ENCODE measurements around the gene ZNF207.
"Not testable (repeated sequence)": the region's sequence is repeated elsewhere in the genome, so short reads cannot be mapped to it uniquely, and the experiment has no call there.

ZNF207 gene

DNA sequence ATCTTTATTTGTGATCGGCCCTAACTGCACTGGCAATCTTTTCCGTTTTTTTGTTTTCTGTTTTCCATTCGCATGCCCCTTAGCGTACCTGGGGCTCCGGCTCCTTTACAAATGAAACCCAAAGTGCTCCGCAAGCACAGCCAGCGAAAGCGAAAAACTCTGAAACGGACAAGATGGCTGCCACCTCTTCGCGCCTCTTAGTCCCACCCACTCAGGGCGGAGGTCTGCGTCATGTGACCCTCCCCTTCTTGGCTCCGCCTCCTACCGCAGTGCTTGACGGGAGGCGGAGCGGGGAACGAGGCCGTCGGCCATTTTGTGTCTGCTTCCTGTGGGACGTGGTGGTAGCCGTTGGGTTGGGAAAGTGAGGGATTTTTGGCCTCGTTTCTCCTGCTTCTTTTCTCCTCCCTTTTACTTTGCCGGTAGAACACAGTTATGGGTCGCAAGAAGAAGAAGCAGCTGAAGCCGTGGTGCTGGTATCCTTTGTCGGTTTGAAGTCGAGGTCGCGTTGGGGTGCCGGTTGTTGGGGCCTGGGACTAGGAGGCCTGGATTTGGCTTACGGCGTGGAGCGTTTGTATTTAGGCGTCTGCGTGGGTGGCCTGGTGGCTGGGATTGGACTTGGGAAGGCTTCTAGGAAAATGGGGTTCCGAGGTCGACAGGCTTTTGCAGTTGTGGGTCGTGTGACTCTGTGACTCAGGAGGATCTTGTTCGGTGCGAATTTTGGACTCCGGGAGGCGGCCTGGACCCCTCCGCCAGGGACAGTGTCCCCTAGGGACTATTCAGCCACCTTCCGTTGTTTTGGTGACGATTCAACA is at the start of gene ZNF207:
TSS of gene ZNF207 (plus strand) at position 304 of the 812 bp plus-strand sequence. CDS start at position 433, 129 bp downstream.
- H3K4me3 Mint-ChIP-seq: peak within 1 kb of the TSS; percentile 100
- no peaks in the 10 kb centered on the region for H3K27me3 Mint-ChIP-seq
- no peaks in the 10 kb centered on the region for H3K9me3 Mint-ChIP-seq (ENCODE audit: low read depth)
- H3K27ac Mint-ChIP-seq: peak within 1 kb of the TSS; percentile 99
- peaks cover 6% of the 10 kb centered on the region for H3K36me3 Mint-ChIP-seq
- H3K4me1 Mint-ChIP-seq (ENCODE audit: low read depth): peaks cover 35% of the 10 kb centered on the region

DNA sequence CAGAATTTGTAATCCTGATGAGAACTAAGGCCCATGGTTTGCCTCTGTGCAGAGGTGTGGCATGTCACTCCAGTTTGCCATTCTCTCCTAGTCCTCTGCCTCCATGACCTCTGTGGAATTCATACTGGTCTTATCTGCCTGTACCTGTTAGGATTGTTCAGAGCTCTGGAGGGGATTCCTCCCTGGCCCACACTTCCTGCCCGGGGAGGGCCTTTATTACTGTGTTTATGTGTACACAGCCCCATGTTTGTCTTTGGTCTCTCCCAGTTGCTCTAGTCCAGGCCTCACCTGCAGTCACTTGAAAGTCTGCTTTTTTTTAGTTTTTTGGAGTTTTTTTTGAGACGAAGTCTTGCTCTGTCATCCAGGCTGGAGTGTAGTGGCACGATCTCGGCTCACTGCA is 47.9 kb upstream of the ZNF207 start:
- no peak overlapping the region for H3K27ac Mint-ChIP-seq
- no peaks in the 10 kb centered on the region for H3K36me3 Mint-ChIP-seq
- H3K27me3 Mint-ChIP-seq: no peaks in the 10 kb centered on the region
- no peaks in the 10 kb centered on the region for H3K9me3 Mint-ChIP-seq (ENCODE audit: low read depth)
- H3K4me1 Mint-ChIP-seq (ENCODE audit: low read depth): no peaks in the 10 kb centered on the region
- no peak overlapping the region for H3K4me3 Mint-ChIP-seq

DNA sequence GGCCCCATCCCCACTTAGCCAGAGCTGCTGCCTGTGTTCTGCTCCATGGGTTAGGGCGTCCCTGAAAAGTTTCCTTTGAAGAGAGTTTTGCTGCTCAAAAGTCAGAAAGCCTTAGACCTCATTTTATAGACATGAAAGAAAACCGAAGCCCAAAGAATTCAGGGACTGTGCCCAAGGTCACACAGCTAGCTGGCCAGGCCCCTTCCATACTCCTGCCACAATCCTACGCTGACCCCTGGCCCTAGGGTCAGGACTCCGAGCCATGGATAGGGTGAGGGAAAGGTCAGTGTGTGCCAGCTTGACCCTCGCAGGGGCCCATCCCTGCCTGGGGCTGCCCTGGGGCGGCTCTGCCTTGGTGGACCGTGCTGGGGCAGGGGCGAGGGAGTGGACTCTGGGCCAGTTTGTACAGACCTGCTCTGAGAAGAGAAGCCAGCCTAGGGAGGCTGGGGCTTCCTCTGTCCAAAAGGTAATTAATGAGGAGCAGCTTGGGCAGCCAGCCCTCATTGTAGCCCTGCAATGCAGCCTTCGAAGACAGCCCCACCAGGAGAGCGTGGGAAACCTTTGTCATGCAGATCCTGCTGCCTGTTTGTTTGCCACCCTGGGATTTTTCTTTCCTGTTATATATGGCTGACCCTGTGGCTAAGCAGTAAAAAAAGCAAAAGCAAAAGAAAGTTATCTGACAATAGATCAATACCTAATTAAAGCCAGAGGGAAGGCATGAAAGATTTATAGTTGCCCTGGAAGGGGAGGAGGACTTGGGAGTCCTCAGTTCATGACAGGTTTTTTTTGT is 46.9 kb upstream of the ZNF207 start:
- Mint-ChIP-seq H3K27me3 (no peaks in the 10 kb centered on the region), H3K27ac (no peak overlapping the region), H3K9me3 (ENCODE audit: low read depth) (no peaks in the 10 kb centered on the region), H3K36me3 (no peaks in the 10 kb centered on the region), H3K4me3 (no peak overlapping the region), H3K4me1 (ENCODE audit: low read depth) (no peaks in the 10 kb centered on the region)

DNA sequence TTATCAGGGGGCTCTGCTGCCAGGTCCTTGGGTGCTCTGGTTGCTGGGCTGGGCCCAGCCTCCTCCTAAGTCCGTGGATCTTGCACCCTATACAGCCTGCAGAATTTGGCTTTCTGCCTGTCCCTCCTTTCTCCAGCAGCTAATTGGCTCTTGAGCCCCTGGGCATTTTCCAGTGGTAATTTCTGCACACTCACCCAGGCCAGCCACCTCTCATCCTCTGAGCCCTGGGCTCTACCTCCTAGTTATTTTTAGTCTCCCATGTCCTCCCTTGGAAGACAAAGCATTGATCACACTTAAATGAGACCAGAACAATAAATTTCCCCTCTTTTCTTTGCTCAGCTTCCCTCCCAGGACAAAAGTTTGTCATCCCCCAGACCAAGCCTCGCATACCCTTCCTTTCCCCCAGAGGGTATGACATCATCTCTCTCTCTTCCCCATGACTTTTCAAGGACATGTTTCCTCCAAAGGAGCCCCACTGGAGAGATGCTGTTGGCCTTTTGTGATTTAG is 46.1 kb upstream of the ZNF207 start:
- Mint-ChIP-seq H3K9me3 (ENCODE audit: low read depth) (no peaks in the 10 kb centered on the region), H3K4me3 (no peak overlapping the region), H3K36me3 (no peaks in the 10 kb centered on the region), H3K27me3 (no peaks in the 10 kb centered on the region), H3K4me1 (ENCODE audit: low read depth) (no peaks in the 10 kb centered on the region), H3K27ac (no peak overlapping the region)

DNA sequence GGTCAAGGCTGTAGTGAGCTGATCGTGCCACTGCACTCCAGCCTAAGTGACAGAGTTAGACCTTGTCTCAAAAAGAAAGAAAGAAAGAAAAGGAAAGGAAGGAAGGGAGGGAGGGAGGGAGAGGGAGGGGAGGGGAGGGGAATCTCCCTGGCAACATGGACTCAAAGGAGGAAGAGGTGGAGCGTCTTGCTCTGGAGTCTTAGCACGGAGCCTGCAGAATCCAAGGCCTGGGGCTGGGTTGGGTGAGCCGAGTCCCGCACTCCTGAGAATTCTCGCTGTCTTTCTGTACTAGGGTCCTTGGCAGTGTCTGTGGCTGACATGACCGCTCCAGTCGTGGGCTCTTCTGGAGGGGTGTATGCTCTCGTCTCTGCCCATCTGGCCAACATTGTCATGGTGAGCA is 44.9 kb upstream of the ZNF207 start:
- no peak overlapping the region for H3K27ac Mint-ChIP-seq
- H3K4me1 Mint-ChIP-seq (ENCODE audit: low read depth): no peaks in the 10 kb centered on the region
- H3K9me3 Mint-ChIP-seq (ENCODE audit: low read depth): no peaks in the 10 kb centered on the region
- H3K36me3 Mint-ChIP-seq: no peaks in the 10 kb centered on the region
- H3K27me3 Mint-ChIP-seq: no peaks in the 10 kb centered on the region
- H3K4me3 Mint-ChIP-seq: no peak overlapping the region

DNA sequence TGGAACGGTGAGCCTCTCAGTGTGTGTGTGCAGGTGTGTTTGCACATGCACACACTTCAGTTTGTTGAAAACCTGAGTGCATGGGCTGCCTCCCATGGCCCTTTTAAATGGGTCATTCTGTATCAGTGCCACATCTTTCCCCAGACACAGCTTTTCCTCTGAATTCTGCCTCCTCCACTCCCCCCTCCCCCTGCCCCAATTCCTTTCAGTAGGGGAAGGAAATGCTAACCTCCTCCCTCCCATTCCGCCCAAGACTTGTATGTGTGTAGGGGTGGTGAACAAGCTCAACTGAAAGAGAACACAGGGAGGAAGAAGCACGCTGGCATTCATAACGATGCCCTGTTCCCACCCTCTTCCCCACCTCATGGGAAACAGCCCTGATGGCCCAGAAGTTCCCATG is 42.3 kb upstream of the ZNF207 start:
- Mint-ChIP-seq H3K4me1 (ENCODE audit: low read depth) (no peaks in the 10 kb centered on the region), H3K9me3 (ENCODE audit: low read depth) (no peaks in the 10 kb centered on the region), H3K36me3 (no peaks in the 10 kb centered on the region), H3K27me3 (no peaks in the 10 kb centered on the region), H3K27ac (no peak overlapping the region), H3K4me3 (no peak overlapping the region)

DNA sequence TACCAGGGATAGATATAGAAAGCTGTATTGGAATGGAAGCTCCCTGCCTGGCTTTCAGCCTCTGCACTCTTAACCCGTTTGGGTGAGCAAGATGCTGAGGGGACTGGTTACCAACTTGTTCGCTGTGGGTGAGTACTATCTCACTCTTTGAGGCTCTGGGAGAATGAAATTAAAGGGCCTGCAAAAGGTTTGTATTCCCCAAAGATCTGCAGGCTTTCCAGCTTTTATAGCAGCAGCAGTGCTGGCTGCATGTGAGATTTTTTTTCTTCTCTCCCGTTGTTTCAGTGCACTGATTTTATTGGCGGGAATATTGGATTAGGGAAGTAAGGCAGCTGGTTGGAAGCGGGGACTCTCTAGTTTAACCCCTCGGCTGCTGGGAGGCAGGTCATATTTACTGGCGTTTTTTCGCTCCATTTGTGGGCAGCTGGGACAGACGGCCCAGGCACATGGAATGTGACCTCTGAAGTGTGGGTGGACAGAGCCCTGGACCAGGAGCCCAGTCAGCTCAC is 38.9 kb upstream of the ZNF207 start:
- Mint-ChIP-seq H3K36me3 (peaks cover 3% of the 10 kb centered on the region), H3K27ac (no peak overlapping the region), H3K4me3 (no peak overlapping the region), H3K27me3 (no peaks in the 10 kb centered on the region), H3K4me1 (ENCODE audit: low read depth) (no peaks in the 10 kb centered on the region), H3K9me3 (ENCODE audit: low read depth) (no peaks in the 10 kb centered on the region)

DNA sequence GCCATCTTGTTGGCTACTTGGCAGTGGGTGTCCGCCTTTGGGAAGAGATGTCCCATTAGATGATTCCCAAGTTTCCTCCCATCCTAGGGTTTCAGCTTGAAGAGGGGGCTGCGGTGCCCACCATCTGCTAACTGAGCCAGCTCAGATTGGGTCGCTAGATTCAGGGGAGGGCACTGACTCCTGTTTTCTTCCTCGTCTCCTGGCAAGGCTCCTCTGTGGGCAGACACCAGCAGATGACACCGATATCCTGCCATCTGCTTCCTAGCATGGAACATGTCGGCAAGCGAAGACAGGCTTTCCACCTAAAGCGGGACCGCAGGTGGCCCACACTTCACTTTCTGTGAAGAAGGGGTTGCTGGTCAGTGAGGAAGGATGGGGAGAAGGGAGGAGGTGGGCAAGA is 35.3 kb upstream of the ZNF207 start:
- Mint-ChIP-seq H3K27ac (no peak overlapping the region), H3K36me3 (peaks cover 3% of the 10 kb centered on the region), H3K27me3 (peaks cover 4% of the 10 kb centered on the region), H3K9me3 (ENCODE audit: low read depth) (no peaks in the 10 kb centered on the region), H3K4me3 (no peak overlapping the region), H3K4me1 (ENCODE audit: low read depth) (peaks cover 6% of the 10 kb centered on the region)

DNA sequence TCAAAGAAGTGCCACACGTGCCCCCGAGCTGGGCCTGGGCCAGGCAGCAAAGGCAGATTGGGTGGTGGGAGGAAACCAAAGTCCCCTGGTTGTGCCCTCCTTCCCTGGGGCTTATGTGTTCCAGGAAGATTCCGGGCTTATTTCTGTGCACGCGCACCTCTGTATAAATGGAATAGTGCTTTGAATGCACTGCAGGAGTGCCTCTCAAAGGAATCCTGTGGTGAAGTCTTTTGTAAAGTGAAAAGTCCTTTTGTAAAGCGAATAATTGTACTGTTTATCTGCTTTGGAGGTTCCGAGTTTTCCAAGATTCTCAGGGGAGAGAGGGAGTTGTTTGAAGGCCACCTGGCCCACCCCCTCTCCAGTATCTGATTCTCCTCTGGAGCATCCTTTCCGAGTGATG is 34.8 kb upstream of the ZNF207 start:
- Mint-ChIP-seq H3K9me3 (ENCODE audit: low read depth) (no peaks in the 10 kb centered on the region), H3K4me3 (no peak overlapping the region), H3K36me3 (peaks cover 3% of the 10 kb centered on the region), H3K27ac (no peak overlapping the region), H3K27me3 (peaks cover 4% of the 10 kb centered on the region), H3K4me1 (ENCODE audit: low read depth) (peaks cover 7% of the 10 kb centered on the region)

DNA sequence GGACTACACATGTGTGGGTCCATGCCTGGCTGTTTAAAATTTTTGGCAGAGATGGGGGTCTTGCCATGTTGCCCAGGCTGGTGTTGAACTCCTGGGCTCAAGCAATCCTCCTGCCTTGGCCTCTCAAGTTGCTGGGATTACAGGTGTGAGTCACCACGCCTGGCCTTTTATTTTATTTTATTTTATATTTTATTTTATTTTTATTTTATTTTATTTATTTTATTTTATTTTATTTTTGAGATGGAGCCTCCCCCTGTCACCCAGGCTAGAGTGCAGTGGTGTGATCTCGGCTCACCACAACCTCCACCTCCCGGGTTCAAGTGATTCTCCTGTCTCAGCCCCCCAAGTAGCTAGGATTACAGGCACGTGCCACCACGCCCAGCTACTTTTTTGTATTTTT is 33.3 kb upstream of the ZNF207 start:
- H3K4me1 Mint-ChIP-seq (ENCODE audit: low read depth); H3K4me3 Mint-ChIP-seq; H3K27me3 Mint-ChIP-seq; H3K9me3 Mint-ChIP-seq (ENCODE audit: low read depth); H3K27ac Mint-ChIP-seq; H3K36me3 Mint-ChIP-seq: not testable (repeated sequence)

DNA sequence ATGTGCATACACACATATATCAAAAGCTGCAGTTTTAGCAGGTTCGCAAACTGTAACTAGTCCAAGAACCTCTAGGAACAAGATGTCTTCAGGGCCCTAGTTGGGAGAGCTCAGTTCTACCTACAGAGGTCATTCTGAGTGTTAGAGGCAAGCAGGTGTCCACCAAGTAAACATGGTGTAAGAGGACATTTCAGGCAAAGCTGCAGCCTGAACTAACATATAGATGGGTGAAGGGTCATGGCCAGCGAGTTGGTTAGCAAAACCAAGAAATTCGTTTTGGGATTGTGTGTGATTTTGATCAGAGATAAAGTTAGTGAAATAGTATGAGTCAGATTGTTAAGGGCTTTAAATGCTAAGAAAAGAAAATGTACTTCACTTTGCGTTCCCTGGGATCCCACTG is 32.6 kb upstream of the ZNF207 start:
- peaks cover 3% of the 10 kb centered on the region for H3K36me3 Mint-ChIP-seq
- H3K4me1 Mint-ChIP-seq (ENCODE audit: low read depth): peaks cover 7% of the 10 kb centered on the region
- no peak overlapping the region for H3K4me3 Mint-ChIP-seq
- H3K27me3 Mint-ChIP-seq: peaks cover 4% of the 10 kb centered on the region
- no peaks in the 10 kb centered on the region for H3K9me3 Mint-ChIP-seq (ENCODE audit: low read depth)
- H3K27ac Mint-ChIP-seq: no peak overlapping the region

DNA sequence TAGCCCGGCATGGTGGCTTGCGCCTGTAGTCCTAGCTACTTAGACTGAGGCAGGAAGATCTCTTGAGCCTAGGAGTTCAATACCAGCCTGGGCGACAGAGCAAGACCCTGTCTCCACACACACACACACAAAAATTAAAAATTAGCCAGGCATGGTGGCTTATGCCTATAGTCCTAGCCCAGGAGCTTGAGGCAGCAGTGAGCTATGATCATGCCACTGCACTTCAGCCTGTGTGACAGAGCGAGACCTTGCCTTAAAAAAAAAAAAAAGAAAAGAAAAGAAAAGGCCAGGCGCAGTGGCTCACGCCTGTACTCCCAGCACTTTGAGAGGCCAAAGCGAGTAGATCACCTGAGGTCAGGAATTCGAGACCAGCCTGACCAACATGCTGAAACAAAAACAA is 31.9 kb upstream of the ZNF207 start:
- Mint-ChIP-seq H3K4me1 (ENCODE audit: low read depth) (peaks cover 10% of the 10 kb centered on the region), H3K4me3 (peak overlapping the region; percentile 52), H3K27me3 (peaks cover 4% of the 10 kb centered on the region), H3K36me3 (peaks cover 3% of the 10 kb centered on the region), H3K27ac (no peak overlapping the region), H3K9me3 (ENCODE audit: low read depth) (no peaks in the 10 kb centered on the region)

DNA sequence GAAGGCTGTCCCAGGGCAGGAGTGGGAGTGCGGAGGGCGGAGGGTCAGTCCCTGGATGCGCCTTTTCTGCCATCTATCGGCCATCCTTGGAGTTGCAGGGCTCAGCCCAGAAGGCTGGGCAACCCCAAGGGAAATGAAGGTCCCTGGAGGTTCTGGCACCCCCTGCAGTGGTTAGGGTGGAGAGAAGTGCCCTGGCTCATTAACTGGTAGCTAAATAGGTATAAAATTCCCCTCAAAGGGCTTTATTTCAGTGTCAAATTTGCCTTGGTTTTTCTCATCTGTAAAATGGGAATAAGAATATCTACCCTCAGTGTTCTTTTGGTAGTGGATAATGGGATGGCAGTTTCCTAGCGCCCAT is 30.4 kb upstream of the ZNF207 start:
- Mint-ChIP-seq H3K27ac (no peak overlapping the region), H3K4me3 (peak overlapping the region; percentile 78)

DNA sequence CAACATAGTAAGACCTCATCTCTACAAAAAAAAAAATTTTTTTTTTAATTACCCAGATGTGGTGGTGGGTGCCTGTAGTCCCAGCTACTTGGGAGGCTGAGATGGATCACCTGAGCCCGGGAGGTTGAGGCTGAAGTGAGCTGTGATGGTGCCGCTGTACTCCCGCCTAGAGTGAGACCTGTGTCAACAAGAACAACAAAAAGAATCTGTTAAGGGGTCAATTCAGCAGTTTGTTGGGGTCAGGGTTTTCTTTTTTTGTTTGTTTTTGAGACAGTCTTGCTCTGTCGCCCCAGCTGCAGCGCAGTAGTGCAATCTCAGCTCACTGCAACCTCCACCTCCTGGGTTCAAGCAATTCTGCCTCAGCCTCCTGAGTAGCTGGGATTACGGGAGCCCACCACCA is 29.9 kb upstream of the ZNF207 start:
- not testable (repeated sequence) for H3K36me3 Mint-ChIP-seq; H3K4me3 Mint-ChIP-seq; H3K27me3 Mint-ChIP-seq; H3K9me3 Mint-ChIP-seq (ENCODE audit: low read depth); H3K27ac Mint-ChIP-seq
- peaks cover 24% of the 10 kb centered on the region for H3K4me1 Mint-ChIP-seq (ENCODE audit: low read depth)

More for the DNA sequence above, 30.4 kb upstream of the ZNF207 start:
- H3K9me3 Mint-ChIP-seq (ENCODE audit: low read depth): no peaks in the 10 kb centered on the region
- H3K36me3 Mint-ChIP-seq: peaks cover 3% of the 10 kb centered on the region
- H3K27me3 Mint-ChIP-seq: peaks cover 4% of the 10 kb centered on the region
- peaks cover 23% of the 10 kb centered on the region for H3K4me1 Mint-ChIP-seq (ENCODE audit: low read depth)

DNA sequence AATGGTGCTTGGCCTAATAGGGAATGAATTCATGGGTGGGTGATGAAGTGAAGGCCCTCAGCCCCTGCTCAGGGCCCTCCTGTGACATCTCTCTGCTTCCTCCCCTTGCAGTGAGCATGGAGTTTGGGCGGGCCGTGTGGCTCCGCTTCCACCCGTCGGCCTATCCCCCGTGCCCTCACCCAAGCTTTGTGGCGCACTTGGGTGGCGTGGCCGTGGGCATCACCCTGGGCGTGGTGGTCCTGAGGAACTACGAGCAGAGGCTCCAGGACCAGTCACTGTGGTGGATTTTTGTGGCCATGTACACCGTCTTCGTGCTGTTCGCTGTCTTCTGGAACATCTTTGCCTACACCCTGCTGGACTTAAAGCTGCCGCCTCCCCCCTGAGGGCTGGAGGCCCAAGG is 29.1 kb upstream of the ZNF207 start:
- Mint-ChIP-seq H3K4me1 (ENCODE audit: low read depth) (peaks cover 24% of the 10 kb centered on the region), H3K27ac (no peak overlapping the region), H3K9me3 (ENCODE audit: low read depth) (no peaks in the 10 kb centered on the region), H3K36me3 (no peaks in the 10 kb centered on the region), H3K4me3 (no peak overlapping the region), H3K27me3 (peaks cover 4% of the 10 kb centered on the region)

All from activated naive CD8-positive, alpha-beta T cell (primary cell).